GM18505 (cell line): ENCODE measurements around the gene NAT14.
"Not testable (repeated sequence)": the region's sequence is repeated elsewhere in the genome, so short reads cannot be mapped to it uniquely, and the experiment has no call there.

Experiments
- ATAC-seq: cut with Tn5 transposase; IDR thresholded peaks from one replicate; pipeline ENCODE4 v1.9.1; 2021; ENCODE audit not compliant: unreplicated experiment
- POLR2A ChIP-seq: IDR thresholded peaks from 4 replicates; pipeline ENCODE4 v1.6.1; 2011; ENCODE audit warnings: borderline replicate concordance; ENCODE audit not compliant: insufficient read depth, insufficient read length; ENCODE audit errors: extremely low read depth

Gene NAT14

DNA sequence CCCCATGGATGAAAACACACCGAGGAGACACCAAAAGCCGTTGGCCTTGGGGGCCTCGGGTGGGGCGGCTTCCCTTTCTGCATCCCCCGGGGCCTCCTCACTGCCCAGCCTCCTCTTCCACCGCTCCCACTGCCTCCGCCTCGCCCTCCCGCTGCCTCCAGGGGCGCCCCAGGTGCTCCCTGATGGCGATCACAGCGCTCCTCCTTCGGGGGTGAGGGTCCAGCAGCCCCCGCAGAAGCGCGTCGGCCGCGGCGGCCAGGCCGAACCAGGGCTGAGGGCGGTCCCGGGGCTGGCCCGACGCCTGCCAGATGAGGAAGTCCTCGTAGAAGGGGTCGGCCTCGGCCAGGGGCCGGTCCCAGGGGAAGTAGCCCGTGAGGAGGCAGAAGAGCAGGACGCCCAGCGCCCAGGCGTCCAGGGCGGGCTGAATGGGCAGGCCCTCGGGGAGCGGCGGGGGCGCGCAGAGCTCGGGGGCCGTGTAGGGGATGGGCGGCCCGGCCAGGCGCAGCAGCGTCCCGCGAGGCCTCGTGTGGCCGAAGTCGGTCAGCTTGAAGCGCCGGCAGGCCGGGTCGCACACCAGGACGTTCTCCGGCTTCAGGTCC lies 44.7 kb downstream of the NAT14 start:
- ATAC-seq = no peak
- no peak for TF ChIP-seq POLR2A

DNA sequence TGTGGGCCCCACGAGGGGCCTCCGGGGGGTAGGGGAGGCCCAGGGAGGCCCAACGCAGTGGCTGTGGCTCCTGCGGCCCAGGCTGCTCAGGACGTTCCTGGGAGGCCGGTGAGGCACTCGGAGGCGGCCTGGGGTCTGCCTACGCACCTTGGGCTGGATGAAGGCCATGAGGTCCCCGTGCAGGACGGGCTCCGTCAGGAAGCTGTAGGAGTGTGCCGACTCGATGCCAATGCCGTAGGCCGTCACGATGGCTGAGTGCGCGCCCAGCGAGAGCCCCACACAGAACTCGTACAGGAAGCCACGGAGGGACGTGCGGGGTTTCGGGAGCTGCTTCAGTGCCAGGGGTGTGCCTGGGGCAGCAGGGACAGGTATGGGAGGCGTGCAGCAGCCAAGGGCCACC lies 46.0 kb downstream of the NAT14 start:
- no peak for TF ChIP-seq POLR2A
- ATAC-seq = no peak

- not testable (repeated sequence) for ATAC-seq
Observed at GRCh38 chr19:55534280-55534679, 49.3 kb downstream of the NAT14 start.

GRCh38 chr19:55535173-55535964 lies 50.4 kb downstream of the NAT14 start:
- no peak for TF ChIP-seq POLR2A
- ATAC-seq = no peak

DNA sequence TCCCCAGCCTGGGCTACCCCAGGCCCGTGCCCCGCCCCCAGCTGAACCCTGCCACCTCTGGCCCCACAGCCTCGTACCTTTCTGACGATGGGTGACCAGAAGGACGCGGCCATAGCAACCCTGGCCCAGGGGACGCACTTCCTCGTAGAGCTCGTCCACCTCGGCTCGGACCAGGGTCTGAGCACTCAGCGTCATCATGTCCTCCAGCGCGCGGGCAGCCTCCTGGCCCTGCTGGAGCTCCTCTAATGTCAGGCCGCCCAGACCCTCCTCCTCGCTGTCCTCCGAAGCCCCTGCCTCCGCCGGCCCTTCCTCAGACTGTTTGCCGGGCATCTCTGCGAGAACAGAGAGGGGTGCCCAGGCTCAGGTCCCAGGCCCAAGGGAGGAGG lies 51.0 kb downstream of the NAT14 start:
- no peak for TF ChIP-seq POLR2A
- no peak for ATAC-seq

DNA sequence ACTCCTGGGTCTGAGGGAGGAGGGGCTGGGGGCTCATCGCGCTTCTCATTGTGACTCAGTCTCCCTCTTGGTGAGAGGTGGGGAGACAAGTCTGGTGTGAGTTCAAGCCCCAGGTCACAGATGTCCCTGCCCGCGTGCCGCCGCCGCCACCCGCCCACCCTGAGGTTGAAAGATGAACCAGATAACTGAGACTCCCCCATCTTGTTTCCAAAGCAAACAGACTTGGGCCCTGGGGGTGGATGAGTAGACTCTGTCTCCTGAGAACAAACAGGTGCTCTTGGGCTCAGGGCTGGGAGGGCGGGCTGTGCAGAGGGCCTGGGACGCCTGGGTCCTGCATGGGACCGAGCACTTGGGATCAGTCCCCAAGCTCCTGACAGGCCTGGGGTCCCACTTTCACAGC lies 51.4 kb downstream of the NAT14 start:
- ATAC-seq = no peak
- TF ChIP-seq POLR2A = no peak
